HepG2 (cell line): ENCODE data around the gene TMEM167B. TPM values are rescaled to one million over a fixed set of nuclear protein-coding genes. Genes with fewer than 3 reads are reported as not detected.

Experiments used
- BCLAF1 ChIP-seq: fragments of 450-650 bp; IDR thresholded peaks from 2 replicates; pipeline ENCODE4 v1.6.1; 2017; ENCODE audit warnings: mild to moderate bottlenecking
- ESRRA ChIP-seq: sonication (generic); formaldehyde crosslinking; IDR thresholded peaks from 2 replicates; pipeline ENCODE4 v1.5.1; 2020; ENCODE audit warnings: mild to moderate bottlenecking, low read depth, missing genetic modification reagents
- FOXK1 ChIP-seq: sonication (generic); formaldehyde crosslinking; IDR thresholded peaks from 2 replicates; pipeline ENCODE4 v1.4.0; 2020; ENCODE audit warnings: low read depth, missing genetic modification reagents, borderline replicate concordance
- GFI1 ChIP-seq: sonication (generic); formaldehyde crosslinking; IDR thresholded peaks from 2 replicates; pipeline ENCODE4 v1.5.0; 2020; ENCODE audit warnings: missing genetic modification reagents, mild to moderate bottlenecking, borderline replicate concordance
- KDM4B ChIP-seq: sonication (generic); formaldehyde crosslinking; IDR thresholded peaks from 2 replicates; pipeline ENCODE4 v1.4.0; 2020; ENCODE audit warnings: missing genetic modification reagents
- KDM5A ChIP-seq: fragments of 200-600 bp; sonication (generic); IDR thresholded peaks from 2 replicates; pipeline ENCODE4 v1.7.0; 2018; ENCODE audit warnings: antibody characterized with exemption, mild to moderate bottlenecking, low read length, borderline replicate concordance
- KLF9 ChIP-seq: IDR thresholded peaks from 2 replicates; pipeline ENCODE4 v1.6.1; 2016; ENCODE audit warnings: low read depth
- NCOA5 ChIP-seq: sonication (generic); formaldehyde crosslinking; IDR thresholded peaks from 2 replicates; pipeline ENCODE4 v1.4.0; 2020; ENCODE audit warnings: missing genetic modification reagents
- NFIB ChIP-seq: sonication (generic); formaldehyde crosslinking; IDR thresholded peaks from 2 replicates; pipeline ENCODE4 v1.9.0; 2021; ENCODE audit warnings: missing genetic modification reagents, mild to moderate bottlenecking, borderline replicate concordance
- SP1 ChIP-seq, 2 experiments: fragments of 450-650 bp in 1 of 2; sonication (generic) in 1 of 2; formaldehyde crosslinking in 1 of 2; IDR thresholded peaks; 2 replicates each; pipeline versions ENCODE4 v1.4.0 to v1.6.1; 2016 to 2020; ENCODE audit warnings: missing genetic modification reagents in 1 of 2
- TAF1 ChIP-seq: sonication (generic); formaldehyde crosslinking; IDR thresholded peaks from 2 replicates; pipeline ENCODE4 v1.4.0; 2020; ENCODE audit warnings: missing genetic modification reagents
- YEATS2 ChIP-seq: sonication (generic); formaldehyde crosslinking; IDR thresholded peaks from 2 replicates; pipeline ENCODE4 v1.4.0; 2020; ENCODE audit warnings: missing genetic modification reagents, borderline replicate concordance
- ZNF251 ChIP-seq: sonication (generic); formaldehyde crosslinking; IDR thresholded peaks from 2 replicates; pipeline ENCODE4 v1.9.0; 2021; ENCODE audit warnings: mild to moderate bottlenecking, missing genetic modification reagents
- ZNF282 ChIP-seq: fragments of 450-650 bp; IDR thresholded peaks from 2 replicates; pipeline ENCODE4 v1.6.1; 2018; ENCODE audit not compliant: partially characterized antibody
- ZNF34 ChIP-seq: sonication (generic); formaldehyde crosslinking; IDR thresholded peaks from 2 replicates; pipeline ENCODE4 v1.4.0; 2020; ENCODE audit warnings: mild to moderate bottlenecking, missing genetic modification reagents, borderline replicate concordance
- ZNF431 ChIP-seq: sonication (generic); formaldehyde crosslinking; IDR thresholded peaks from 2 replicates; pipeline ENCODE4 v1.9.0; 2022; ENCODE audit warnings: missing genetic modification reagents, low read depth, mild to moderate bottlenecking, borderline replicate concordance
- ZNF441 ChIP-seq: sonication (generic); formaldehyde crosslinking; IDR thresholded peaks from 2 replicates; pipeline ENCODE4 v1.7.0; 2021; ENCODE audit warnings: missing genetic modification reagents, borderline replicate concordance
- ZNF556 ChIP-seq: sonication (generic); formaldehyde crosslinking; IDR thresholded peaks from 2 replicates; pipeline ENCODE4 v1.4.0; 2020; ENCODE audit warnings: mild to moderate bottlenecking, missing genetic modification reagents, borderline replicate concordance
- ZNF672 ChIP-seq: sonication (generic); formaldehyde crosslinking; IDR thresholded peaks from 2 replicates; pipeline ENCODE4 v1.8.1; 2022; ENCODE audit warnings: missing genetic modification reagents
- ZNF674 ChIP-seq: sonication (generic); formaldehyde crosslinking; IDR thresholded peaks from 2 replicates; pipeline ENCODE4 v1.5.0; 2020; ENCODE audit warnings: low read depth, mild to moderate bottlenecking, missing genetic modification reagents
- ZNF737 ChIP-seq: sonication (generic); formaldehyde crosslinking; IDR thresholded peaks from 2 replicates; pipeline ENCODE4 v1.5.0; 2020; ENCODE audit warnings: missing genetic modification reagents, mild to moderate bottlenecking, borderline replicate concordance
- ZSCAN21 ChIP-seq: sonication (generic); formaldehyde crosslinking; IDR thresholded peaks from 2 replicates; pipeline ENCODE4 v1.8.0; 2022; ENCODE audit warnings: mild to moderate bottlenecking, missing genetic modification reagents, moderate library complexity, borderline replicate concordance
- ZSCAN25 ChIP-seq: sonication (generic); formaldehyde crosslinking; IDR thresholded peaks from 2 replicates; pipeline ENCODE4 v1.8.0; 2022; ENCODE audit warnings: mild to moderate bottlenecking, missing genetic modification reagents
- polyA plus RNA-seq, 8 experiments: library from polyadenylated mRNA; depleted of rRNA in 3 of 8; stranded (reverse) in 7 of 8; unstranded in 1 of 8; fragments of >200 nt; fragmentation: Illumina TruSeq in 4 of 8; extraction: Trizol in 4 of 8; gene quantifications; 2 replicates each; pipeline versions ENCODE4 v1.2.1 to v1.2.3, GENCODE V29; 2011 to 2016; ENCODE audit warnings: low read depth in 4 of 8, missing spikeins in 1 of 8, mixed read lengths in 1 of 8; ENCODE audit not compliant: insufficient read depth in 1 of 8
- total RNA-seq, 5 experiments: library from RNA; depleted of rRNA; stranded (reverse); fragments of >200 nt; fragmentation: Illumina TruSeq; extraction: Trizol; gene quantifications; 2 replicates each; pipeline ENCODE4 v1.2.3, GENCODE V29; 2016; ENCODE audit warnings: low read depth in 1 of 5
- TF ChIP-seq, protein P1 (sequence below): sonication (generic); formaldehyde crosslinking; IDR thresholded peaks from 2 replicates; pipeline ENCODE4 v1.4.0; 2020; ENCODE audit warnings: mild to moderate bottlenecking, missing genetic modification reagents
- TF ChIP-seq, protein P2 (sequence below): sonication (generic); formaldehyde crosslinking; conservative IDR thresholded peaks from 2 replicates; pipeline ENCODE4 v1.4.0; 2020; ENCODE audit warnings: missing genetic modification reagents

Gene TMEM167B
- total and polyA plus RNA-seq, 2 of the 13 experiments (the other 11 are each of a cell fraction or from before 2014, with no cell fraction given): 9.5 to 22.4 TPM

GRCh38 chr1:109090196-109091077, at the start of gene TMEM167B (continued):
- no peak for TF ChIP-seq ZNF674 (CRISPR knock-in tag)
- TF ChIP-seq ZNF34 (CRISPR knock-in tag): 0 out of 2 replicates have a peak, but pooled peaks have one; percentile 13
- peak; percentile 73; the same call in 1 of the 2 replicates for TF ChIP-seq ESRRA (CRISPR knock-in tag)
- TF ChIP-seq, protein P1, sequence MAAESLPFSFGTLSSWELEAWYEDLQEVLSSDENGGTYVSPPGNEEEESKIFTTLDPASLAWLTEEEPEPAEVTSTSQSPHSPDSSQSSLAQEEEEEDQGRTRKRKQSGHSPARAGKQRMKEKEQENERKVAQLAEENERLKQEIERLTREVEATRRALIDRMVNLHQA (CRISPR knock-in tag): no peak
- no peak for TF ChIP-seq BCLAF1
- TF ChIP-seq ZSCAN25 (CRISPR knock-in tag): peak; percentile 51; the same call in 1 of the 2 replicates
- peak; percentile 85; the same call in 1 of the 2 replicates for TF ChIP-seq KDM5A
- TF ChIP-seq TAF1: peak; percentile 86; the same call in 1 of the 2 replicates
- peak; percentile 60; the same call in 1 of the 2 replicates for TF ChIP-seq GFI1 (CRISPR knock-in tag)
- TF ChIP-seq, protein P2, sequence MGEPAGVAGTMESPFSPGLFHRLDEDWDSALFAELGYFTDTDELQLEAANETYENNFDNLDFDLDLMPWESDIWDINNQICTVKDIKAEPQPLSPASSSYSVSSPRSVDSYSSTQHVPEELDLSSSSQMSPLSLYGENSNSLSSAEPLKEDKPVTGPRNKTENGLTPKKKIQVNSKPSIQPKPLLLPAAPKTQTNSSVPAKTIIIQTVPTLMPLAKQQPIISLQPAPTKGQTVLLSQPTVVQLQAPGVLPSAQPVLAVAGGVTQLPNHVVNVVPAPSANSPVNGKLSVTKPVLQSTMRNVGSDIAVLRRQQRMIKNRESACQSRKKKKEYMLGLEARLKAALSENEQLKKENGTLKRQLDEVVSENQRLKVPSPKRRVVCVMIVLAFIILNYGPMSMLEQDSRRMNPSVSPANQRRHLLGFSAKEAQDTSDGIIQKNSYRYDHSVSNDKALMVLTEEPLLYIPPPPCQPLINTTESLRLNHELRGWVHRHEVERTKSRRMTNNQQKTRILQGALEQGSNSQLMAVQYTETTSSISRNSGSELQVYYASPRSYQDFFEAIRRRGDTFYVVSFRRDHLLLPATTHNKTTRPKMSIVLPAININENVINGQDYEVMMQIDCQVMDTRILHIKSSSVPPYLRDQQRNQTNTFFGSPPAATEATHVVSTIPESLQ: no peak; the same call in 1 of the 2 replicates
- no peak for TF ChIP-seq ZNF282
- TF ChIP-seq NCOA5 (CRISPR knock-in tag): no peak
- no peak; the same call in 1 of the 2 replicates for TF ChIP-seq ZNF431 (CRISPR knock-in tag)
- peak; percentile 99 for TF ChIP-seq FOXK1 (CRISPR knock-in tag)
- peak; percentile 82 for TF ChIP-seq ZNF556
- no peak for TF ChIP-seq ZNF672 (CRISPR knock-in tag)
- peak; percentile 58; the same call in 1 of the 2 replicates for TF ChIP-seq ZNF441 (CRISPR knock-in tag)
- TF ChIP-seq ZSCAN21 (CRISPR knock-in tag): peak; percentile 61; the same call in 1 of the 2 replicates
- TF ChIP-seq ZNF251 (CRISPR knock-in tag): no peak
- TF ChIP-seq NFIB (CRISPR knock-in tag): no peak
- TF ChIP-seq KLF9: no peak
- no peak for TF ChIP-seq SP1 (IDR thresholded peaks at IDR 0.05)
- TF ChIP-seq SP1 (CRISPR knock-in tag; IDR thresholded peaks at IDR 0.05): peak; percentile 88
- TF ChIP-seq YEATS2 (CRISPR knock-in tag): peak; percentile 91
- TF ChIP-seq KDM4B (CRISPR knock-in tag): peak; percentile 98
- no peak for TF ChIP-seq ZNF737
